Thyroid gland (tissue), 4 donors: ENCODE results near the gene L1CAM.

ENCODE experiments used
- CTCF ChIP-seq, 6 experiments: fragments of 200-600 bp in 3 of 6; fragments of 450-650 bp in 3 of 6; sonication (generic) in 3 of 6; IDR thresholded peaks; one replicate each; pipeline ENCODE4 v1.5.1; 2016 to 2019; ENCODE audit warnings: antibody characterized with exemption in 6 of 6, mild to moderate bottlenecking in 2 of 6, inconsistent platforms in 1 of 6, moderate library complexity in 1 of 6
- POLR2A ChIP-seq, 2 donors: fragments of 450-650 bp; IDR thresholded peaks; one replicate each; pipeline ENCODE4 v1.6.1; 2017; ENCODE audit warnings: antibody characterized with exemption in 2 of 2, mild to moderate bottlenecking in 2 of 2, moderate library complexity in 1 of 2

GRCh38 chrX:153889123-153889522 is 3.1 kb upstream of the L1CAM start:
- no peak for TF ChIP-seq POLR2A (IDR thresholded peaks at IDR 0.05)
- TF ChIP-seq CTCF (IDR thresholded peaks at IDR 0.05), result no peak
